SK-N-SH (cell line): ENCODE measurements around the gene PTDSS2. TPM values are rescaled to one million over a fixed set of nuclear protein-coding genes. Genes with fewer than 3 reads are reported as not detected.

Experiments
- CTCF ChIA-PET: fragments of 300-600, 350-600 bp; formaldehyde crosslinking; extraction: SDS; loops from one replicate; lab custom pipeline; 2021; lab: Yijun Ruan, JAX
- POLR2A ChIA-PET: fragments of 350-600 bp; sonication (Branson Sonifier 250); formaldehyde crosslinking; extraction: SDS; loops from one replicate; lab custom pipeline; 2020; ENCODE audit warnings: antibody characterized with exemption, inconsistent platforms; lab: Yijun Ruan, JAX
- DNase-seq: peaks from one replicate; pipeline ENCODE4 v3.0.0; 2012
- H2AFZ ChIP-seq: fragments of 200-600 bp; sonication (generic); 2 replicates; pipeline ENCODE4 v1.8.1; 2016; ENCODE audit warnings: antibody characterized with exemption, mild to moderate bottlenecking, low read depth
- H3F3A ChIP-seq: fragments of 200-600 bp; sonication (generic); replicated peaks from 2 replicates; pipeline ENCODE3; 2016; ENCODE audit warnings: antibody characterized with exemption, mild to moderate bottlenecking; ENCODE audit not compliant: insufficient read depth
- H3K27ac ChIP-seq, 2 experiments: fragments of 200-500 bp in 1 of 2; fragments of 200-600 bp in 1 of 2; sonication (Bioruptor generic) in 1 of 2; sonication (generic), shearing (Covaris generic) in 1 of 2; 2 replicates each; pipeline versions ENCODE4 v1.5.1 to v1.6.1; 2014 to 2016; ENCODE audit warnings: low read depth in 2 of 2, inconsistent platforms in 1 of 2, low read length in 1 of 2, mild to moderate bottlenecking in 1 of 2, mixed read lengths in 1 of 2
- H3K27me3 ChIP-seq: fragments of 200-600 bp; sonication (generic), shearing (Covaris generic); 2 replicates; pipeline ENCODE4 v1.6.1; 2016; ENCODE audit warnings: mixed run types; ENCODE audit not compliant: insufficient read depth
- H3K36me3 ChIP-seq, 2 experiments: fragments of 200-500 bp in 1 of 2; fragments of 200-600 bp in 1 of 2; sonication (Bioruptor generic) in 1 of 2; sonication (generic) in 1 of 2; replicated peaks in 1 of 2; 2 replicates each; pipeline versions ENCODE3 to v1.5.1; 2014 to 2016; ENCODE audit warnings: low read length in 1 of 2, mild to moderate bottlenecking in 1 of 2; ENCODE audit not compliant: insufficient read depth in 2 of 2, control insufficient read depth in 1 of 2
- H3K4me1 ChIP-seq, 2 experiments: fragments of 200-500 bp in 1 of 2; fragments of 200-600 bp in 1 of 2; sonication (Bioruptor generic) in 1 of 2; sonication (generic), shearing (Covaris generic) in 1 of 2; 2 replicates each; pipeline versions ENCODE4 v1.5.1 to v1.6.1; 2014 to 2016; ENCODE audit warnings: low read depth in 1 of 2, low read length in 1 of 2, mixed run types in 1 of 2; ENCODE audit not compliant: insufficient read depth in 2 of 2, control insufficient read depth in 1 of 2
- H3K4me2 ChIP-seq: fragments of 200-600 bp; sonication (generic), shearing (Covaris generic); 2 replicates; pipeline ENCODE4 v1.6.1; 2017; ENCODE audit warnings: mixed run types
- H3K4me3 ChIP-seq, 2 experiments: fragments of 200-500 bp in 1 of 2; fragments of 200-600 bp in 1 of 2; sonication (Bioruptor generic) in 1 of 2; sonication (generic), shearing (Covaris generic) in 1 of 2; 2 replicates each; pipeline versions ENCODE4 v1.5.1 to v1.8.1; 2014 to 2016; ENCODE audit warnings: low read depth in 2 of 2, inconsistent platforms in 1 of 2, low read length in 1 of 2, mild to moderate bottlenecking in 1 of 2, mixed read lengths in 1 of 2, moderate library complexity in 1 of 2
- H3K79me2 ChIP-seq: fragments of 200-600 bp; sonication (generic); 2 replicates; pipeline ENCODE4 v1.8.1; 2017; ENCODE audit warnings: mild to moderate bottlenecking; ENCODE audit not compliant: insufficient read depth
- H3K9ac ChIP-seq: fragments of 200-600 bp; sonication (generic); 2 replicates; pipeline ENCODE4 v1.6.1; 2017; ENCODE audit warnings: mixed run types
- H3K9me2 ChIP-seq: fragments of 200-600 bp; sonication (generic); 2 replicates; pipeline ENCODE4 v1.6.1; 2017; ENCODE audit warnings: mixed run types
- H3K9me3 ChIP-seq: fragments of 200-600 bp; sonication (generic); 2 replicates; pipeline ENCODE4 v1.6.1; 2017; ENCODE audit warnings: mixed run types, mild to moderate bottlenecking, moderate library complexity
- H4K20me1 ChIP-seq: fragments of 200-600 bp; sonication (generic); 2 replicates; pipeline ENCODE4 v1.6.1; 2017; ENCODE audit warnings: mild to moderate bottlenecking, mixed run types; ENCODE audit not compliant: insufficient read depth
- CHD2 ChIP-seq: fragments of 150-350 bp; IDR thresholded peaks from 2 replicates; pipeline ENCODE4 v1.6.1; 2018; ENCODE audit warnings: low read length; ENCODE audit not compliant: partially characterized antibody
- ELF1 ChIP-seq: IDR thresholded peaks from 2 replicates; pipeline ENCODE4 v1.4.0; 2012
- FOXJ3 ChIP-seq: sonication (generic); formaldehyde crosslinking; IDR thresholded peaks from 2 replicates; pipeline ENCODE4 v1.5.1; 2020; ENCODE audit warnings: mild to moderate bottlenecking, missing genetic modification reagents
- FOXM1 ChIP-seq: IDR thresholded peaks from 2 replicates; pipeline ENCODE4 v1.4.0; 2012; ENCODE audit warnings: low read depth, mild to moderate bottlenecking
- GABPA ChIP-seq: IDR thresholded peaks from 2 replicates; pipeline ENCODE4 v1.4.0; 2012; ENCODE audit warnings: low read depth, mild to moderate bottlenecking
- MEF2A ChIP-seq: IDR thresholded peaks from 2 replicates; pipeline ENCODE4 v1.4.0; 2012; ENCODE audit warnings: low read depth, borderline replicate concordance
- MXI1 ChIP-seq: IDR thresholded peaks from 2 replicates; pipeline ENCODE4 v1.6.1; 2012; ENCODE audit warnings: mild to moderate bottlenecking, low read depth, low read length, improper control_type of control experiment
- NFIC ChIP-seq: IDR thresholded peaks from 2 replicates; pipeline ENCODE4 v1.4.0; 2012; ENCODE audit warnings: borderline replicate concordance
- POLR2AphosphoS5 ChIP-seq: IDR thresholded peaks from 2 replicates; pipeline ENCODE4 v1.6.1; 2012; ENCODE audit warnings: low read depth, low read length
- RCOR1 ChIP-seq: fragments of 150-350 bp; IDR thresholded peaks from 2 replicates; pipeline ENCODE4 v1.6.1; 2017; ENCODE audit warnings: antibody characterized with exemption, low read length
- RXRA ChIP-seq: IDR thresholded peaks from 2 replicates; pipeline ENCODE4 v1.4.0; 2012; ENCODE audit warnings: low read depth, mild to moderate bottlenecking, borderline replicate concordance
- SIN3A ChIP-seq: IDR thresholded peaks from 2 replicates; pipeline ENCODE4 v1.6.1; 2012; ENCODE audit warnings: low read depth, mild to moderate bottlenecking, low read length, moderate library complexity, borderline replicate concordance
- SMC3 ChIP-seq: IDR thresholded peaks from 2 replicates; pipeline ENCODE4 v1.6.1; 2012; ENCODE audit warnings: low read depth, low read length, improper control_type of control experiment
- TAF1 ChIP-seq: IDR thresholded peaks from 2 replicates; pipeline ENCODE4 v1.6.1; 2012; ENCODE audit warnings: low read depth, mild to moderate bottlenecking, low read length, moderate library complexity, borderline replicate concordance
- YY1 ChIP-seq: IDR thresholded peaks from 2 replicates; pipeline ENCODE4 v1.4.0; 2012; ENCODE audit warnings: low read depth, mild to moderate bottlenecking
- WGBS: methylation state at CpG from one replicate; pipeline ENCODE4 v1.1.6; 2017; ENCODE audit warnings: low lambda C conversion rate; 5-methylcytosine and 5-hydroxymethylcytosine counted together
- polyA plus RNA-seq, 3 experiments: library from polyadenylated mRNA; depleted of rRNA; stranded (reverse); fragments of >200 nt; gene quantifications; 2 replicates each; pipeline ENCODE4 v1.2.3, GENCODE V29; 2012
- TF ChIP-seq, protein P1 (sequence below): fragments of 150-350 bp; IDR thresholded peaks from 2 replicates; pipeline ENCODE4 v1.6.1; 2016; ENCODE audit warnings: mild to moderate bottlenecking, low read depth, low read length
- TF ChIP-seq, protein P2 (sequence below): fragments of 150-350 bp; IDR thresholded peaks from 2 replicates; pipeline ENCODE4 v1.6.1; 2017; ENCODE audit warnings: antibody characterized with exemption, low read length, low read depth, borderline replicate concordance
- TF ChIP-seq, protein P3 (sequence below): IDR thresholded peaks from 2 replicates; pipeline ENCODE4 v1.4.0; 2012; ENCODE audit warnings: low read depth
- TF ChIP-seq, protein P4 (sequence below): IDR thresholded peaks from 2 replicates; pipeline ENCODE4 v1.4.0; 2012; ENCODE audit warnings: low read depth, borderline replicate concordance

PTDSS2 gene
- polyA plus RNA-seq, 1 of the 3 experiments (the other 2 are of a cell fraction): 28.6 TPM

DNA sequence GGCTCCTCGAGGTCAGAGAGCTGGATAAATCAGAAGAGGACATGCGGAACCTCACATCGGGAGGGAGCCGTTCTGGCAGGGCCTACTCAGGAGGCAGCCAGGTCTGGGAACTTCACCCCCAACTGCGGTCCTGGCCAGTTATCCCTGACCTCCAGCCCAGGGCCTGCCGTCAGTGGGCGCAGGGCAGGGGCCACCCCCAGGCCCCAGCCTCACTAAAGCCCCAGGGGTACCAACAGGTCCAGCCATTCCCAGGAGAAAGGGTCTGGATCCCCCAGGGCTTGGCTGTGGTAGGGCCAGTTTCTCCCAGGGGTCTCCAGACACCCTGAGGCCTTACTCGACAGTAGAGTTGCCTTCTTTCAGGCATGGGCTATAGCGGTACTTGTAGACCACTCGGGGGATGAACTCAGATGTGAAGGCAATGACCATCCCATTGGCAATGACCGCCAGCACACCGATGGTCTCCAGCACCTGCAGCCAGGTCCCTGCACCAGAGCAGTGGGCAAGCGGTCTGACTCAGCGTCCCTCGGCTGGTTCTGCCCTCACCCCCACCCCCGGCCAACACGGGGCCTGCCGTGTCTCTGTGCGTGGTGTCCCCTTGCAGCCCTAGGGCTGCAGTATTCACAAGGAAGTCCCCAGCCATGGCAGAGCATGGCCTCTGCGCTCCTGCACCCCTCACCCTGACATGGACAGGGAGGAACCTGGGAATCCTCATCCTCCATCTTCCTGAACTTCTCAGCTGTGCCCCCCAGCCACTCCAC is 30.7 kb upstream of the PTDSS2 start:
- no peaks in the 10 kb centered on the region for H3K79me2 ChIP-seq
- no peaks in the 10 kb centered on the region for H3K36me3 ChIP-seq
- no peak overlapping the region for H3K9ac ChIP-seq
- no peaks in the 10 kb centered on the region for H3K9me2 ChIP-seq
- no peak overlapping the region for H3K4me3 ChIP-seq
- H3K4me1 ChIP-seq: peaks cover 0 to 7% of the 10 kb centered on the region in 2 experiments; a peak in 1 of 4 replicates
- H3K27ac ChIP-seq: no peak overlapping the region
- WGBS: 64% methylated on average over 10 of the region's 20 CpGs
- H3K27me3 ChIP-seq: peaks cover 30% of the 10 kb centered on the region
- H2AFZ ChIP-seq: no peak overlapping the region
- no peaks in the 10 kb centered on the region for H4K20me1 ChIP-seq
- no peaks in the 10 kb centered on the region for H3K9me3 ChIP-seq
- no peak for DNase-seq
- CTCF ChIA-PET: interaction anchor here (1.2 kb wide), 1 partner anchor 9 kb away, joined by 3 read pairs; no protein-coding TSS in a partner anchor
- TF ChIP-seq YY1 (no peak), MXI1 (no peak), SIN3A (no peak), MEF2A (no peak), SMC3 (no peak), FOXM1 (no peak), ELF1 (no peak), TAF1 (no peak), CHD2 (no peak), RXRA (no peak), FOXJ3 (CRISPR knock-in tag) (no peak), POLR2AphosphoS5 (no peak), GABPA (no peak), NFIC (no peak), RCOR1 (no peak)
- TF ChIP-seq, protein P1, sequence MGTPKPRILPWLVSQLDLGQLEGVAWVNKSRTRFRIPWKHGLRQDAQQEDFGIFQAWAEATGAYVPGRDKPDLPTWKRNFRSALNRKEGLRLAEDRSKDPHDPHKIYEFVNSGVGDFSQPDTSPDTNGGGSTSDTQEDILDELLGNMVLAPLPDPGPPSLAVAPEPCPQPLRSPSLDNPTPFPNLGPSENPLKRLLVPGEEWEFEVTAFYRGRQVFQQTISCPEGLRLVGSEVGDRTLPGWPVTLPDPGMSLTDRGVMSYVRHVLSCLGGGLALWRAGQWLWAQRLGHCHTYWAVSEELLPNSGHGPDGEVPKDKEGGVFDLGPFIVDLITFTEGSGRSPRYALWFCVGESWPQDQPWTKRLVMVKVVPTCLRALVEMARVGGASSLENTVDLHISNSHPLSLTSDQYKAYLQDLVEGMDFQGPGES: no peak
- TF ChIP-seq, protein P2, sequence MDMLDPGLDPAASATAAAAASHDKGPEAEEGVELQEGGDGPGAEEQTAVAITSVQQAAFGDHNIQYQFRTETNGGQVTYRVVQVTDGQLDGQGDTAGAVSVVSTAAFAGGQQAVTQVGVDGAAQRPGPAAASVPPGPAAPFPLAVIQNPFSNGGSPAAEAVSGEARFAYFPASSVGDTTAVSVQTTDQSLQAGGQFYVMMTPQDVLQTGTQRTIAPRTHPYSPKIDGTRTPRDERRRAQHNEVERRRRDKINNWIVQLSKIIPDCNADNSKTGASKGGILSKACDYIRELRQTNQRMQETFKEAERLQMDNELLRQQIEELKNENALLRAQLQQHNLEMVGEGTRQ: no peak
- TF ChIP-seq, protein P3, sequence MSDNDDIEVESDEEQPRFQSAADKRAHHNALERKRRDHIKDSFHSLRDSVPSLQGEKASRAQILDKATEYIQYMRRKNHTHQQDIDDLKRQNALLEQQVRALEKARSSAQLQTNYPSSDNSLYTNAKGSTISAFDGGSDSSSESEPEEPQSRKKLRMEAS: no peak
- TF ChIP-seq, protein P4, sequence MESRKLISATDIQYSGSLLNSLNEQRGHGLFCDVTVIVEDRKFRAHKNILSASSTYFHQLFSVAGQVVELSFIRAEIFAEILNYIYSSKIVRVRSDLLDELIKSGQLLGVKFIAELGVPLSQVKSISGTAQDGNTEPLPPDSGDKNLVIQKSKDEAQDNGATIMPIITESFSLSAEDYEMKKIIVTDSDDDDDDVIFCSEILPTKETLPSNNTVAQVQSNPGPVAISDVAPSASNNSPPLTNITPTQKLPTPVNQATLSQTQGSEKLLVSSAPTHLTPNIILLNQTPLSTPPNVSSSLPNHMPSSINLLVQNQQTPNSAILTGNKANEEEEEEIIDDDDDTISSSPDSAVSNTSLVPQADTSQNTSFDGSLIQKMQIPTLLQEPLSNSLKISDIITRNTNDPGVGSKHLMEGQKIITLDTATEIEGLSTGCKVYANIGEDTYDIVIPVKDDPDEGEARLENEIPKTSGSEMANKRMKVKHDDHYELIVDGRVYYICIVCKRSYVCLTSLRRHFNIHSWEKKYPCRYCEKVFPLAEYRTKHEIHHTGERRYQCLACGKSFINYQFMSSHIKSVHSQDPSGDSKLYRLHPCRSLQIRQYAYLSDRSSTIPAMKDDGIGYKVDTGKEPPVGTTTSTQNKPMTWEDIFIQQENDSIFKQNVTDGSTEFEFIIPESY: no peak
- POLR2A ChIA-PET: no interaction called here
- H3K4me2 ChIP-seq: no peak overlapping the region
- H3F3A ChIP-seq: no peaks in the 10 kb centered on the region
